HepG2 (cell line): ENCODE measurements around the gene TMEM223.

ENCODE experiments used
- MXI1 ChIP-seq: IDR thresholded peaks from 3 replicates; pipeline ENCODE4 v1.6.1; 2012; ENCODE audit warnings: low read depth, low read length, inconsistent platforms, borderline replicate concordance
- POLR2A ChIP-seq, 2 experiments: IDR thresholded peaks; 2 replicates each; pipeline ENCODE4 v1.6.1; 2011; ENCODE audit warnings: low read depth in 2 of 2, low read length in 2 of 2, mild to moderate bottlenecking in 1 of 2, moderate library complexity in 1 of 2; ENCODE audit not compliant: insufficient read depth in 1 of 2
- ZNF839 ChIP-seq: sonication (generic); formaldehyde crosslinking; IDR thresholded peaks from 2 replicates; pipeline ENCODE4 v1.4.0; 2020; ENCODE audit warnings: missing genetic modification reagents, mild to moderate bottlenecking, borderline replicate concordance

DNA sequence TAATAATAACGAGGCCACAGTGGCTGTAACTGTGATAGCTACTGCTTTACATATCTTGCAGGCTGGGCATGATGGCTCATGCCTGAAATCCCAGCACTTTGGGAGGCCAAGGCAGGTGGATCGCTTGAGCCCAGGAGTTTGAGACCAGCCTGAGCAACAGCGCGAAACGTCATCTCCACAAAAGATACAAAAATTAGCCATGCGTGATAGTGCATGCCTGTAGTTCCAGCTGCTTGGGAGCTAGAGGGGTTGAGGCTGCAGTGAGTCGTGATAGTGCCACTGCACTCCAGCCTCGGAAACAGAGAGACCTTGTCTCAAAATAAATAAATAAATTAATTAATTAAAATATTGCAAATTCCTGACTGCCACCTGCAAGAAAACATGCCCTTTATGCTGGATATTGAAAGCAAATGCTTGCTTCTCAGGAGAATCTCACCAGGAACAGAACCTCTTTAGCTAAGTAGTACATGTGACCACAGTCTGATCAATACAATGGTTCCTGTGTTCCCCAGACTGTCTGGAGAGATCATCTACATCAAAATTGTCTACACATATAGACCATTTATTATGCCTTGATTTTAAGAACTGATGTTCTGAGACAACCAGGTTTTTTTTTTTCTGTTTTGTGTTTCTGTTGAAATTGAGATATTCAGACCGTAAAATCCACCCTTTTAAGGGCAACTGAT, 44.2 kb downstream of the TMEM223 start:
- TF ChIP-seq MXI1 (no peak), ZNF839 (CRISPR knock-in tag) (no peak), POLR2A (IDR thresholded peaks at IDR 0.05; ENCODE audit: insufficient read depth in 1 of 2, low read depth in 2 of 2, low read length in 2 of 2) (no peak)
